Motor neuron (in vitro differentiated cells): Measurements from ENCODE around the gene CRADD. TPM values are rescaled to one million over a fixed set of nuclear protein-coding genes. Genes with fewer than 3 reads are reported as not detected.
A peak's percentile ranks its signal among the peaks of the same experiment; 100 is the strongest.
"Not testable (repeated sequence)": the region's sequence is repeated elsewhere in the genome, so short reads cannot be mapped to it uniquely, and the experiment has no call there.

Experiments
- ATAC-seq, 8 experiments: fragments of 200-7000 bp; cut with Tn5 transposase; replicated peaks in 6 of 8; 2 replicates each; pipeline ENCODE4 v1.8.0; 2021; ENCODE audit warnings: mild to moderate bottlenecking in 8 of 8, moderate library complexity in 8 of 8
- H3K27ac ChIP-seq, 2 donors: fragments of 250-450 bp; sonication (Bioruptor Pico); 2 replicates each; pipeline ENCODE4 v1.9.0; 2021; ENCODE audit warnings: antibody characterized with exemption in 2 of 2, mild to moderate bottlenecking in 2 of 2, moderate library complexity in 1 of 2
- H3K4me1 ChIP-seq, 2 donors: fragments of 250-450 bp; sonication (Bioruptor Pico); replicated peaks in 1 of 2; 2 replicates each; pipeline ENCODE4 v1.6.1; 2021; ENCODE audit warnings: antibody characterized with exemption in 2 of 2, mild to moderate bottlenecking in 2 of 2, moderate library complexity in 1 of 2
- H3K4me3 ChIP-seq, 5 donors: fragments of 250-450 bp; sonication (Bioruptor Pico); 2 replicates each; pipeline ENCODE4 v1.9.0; 2021; ENCODE audit warnings: antibody characterized with exemption in 5 of 5, mild to moderate bottlenecking in 5 of 5, moderate library complexity in 4 of 5
- WGBS, 10 experiments: fragments of 450-650 bp; shearing (Covaris generic); methylation state at CpG; one replicate each; pipeline ENCODE4 v1.0.0; 2022; 5-methylcytosine and 5-hydroxymethylcytosine counted together
- in situ Hi-C, 9 experiments: fragments of 400-800 bp; cut with MboI; loops; one replicate each; pipeline ENCODE4 v1.15.0; 2021; ENCODE audit warnings: low sequenced_read_pairs in 9 of 9, low pct_unique_long_range_greater_than_20kb in 2 of 9; ENCODE audit not compliant: unreplicated experiment in 9 of 9
- total RNA-seq, 8 experiments: library from RNA; unstranded; fragments of 300-600 nt; gene quantifications; 2 replicates each; pipeline versions ENCODE4 v1.2.3 to v1.2.4, GENCODE V29; 2022

Gene CRADD
- total RNA-seq, 8 experiments from 2014 or later: 8.0 to 21.3 (median 10.4) TPM

DNA sequence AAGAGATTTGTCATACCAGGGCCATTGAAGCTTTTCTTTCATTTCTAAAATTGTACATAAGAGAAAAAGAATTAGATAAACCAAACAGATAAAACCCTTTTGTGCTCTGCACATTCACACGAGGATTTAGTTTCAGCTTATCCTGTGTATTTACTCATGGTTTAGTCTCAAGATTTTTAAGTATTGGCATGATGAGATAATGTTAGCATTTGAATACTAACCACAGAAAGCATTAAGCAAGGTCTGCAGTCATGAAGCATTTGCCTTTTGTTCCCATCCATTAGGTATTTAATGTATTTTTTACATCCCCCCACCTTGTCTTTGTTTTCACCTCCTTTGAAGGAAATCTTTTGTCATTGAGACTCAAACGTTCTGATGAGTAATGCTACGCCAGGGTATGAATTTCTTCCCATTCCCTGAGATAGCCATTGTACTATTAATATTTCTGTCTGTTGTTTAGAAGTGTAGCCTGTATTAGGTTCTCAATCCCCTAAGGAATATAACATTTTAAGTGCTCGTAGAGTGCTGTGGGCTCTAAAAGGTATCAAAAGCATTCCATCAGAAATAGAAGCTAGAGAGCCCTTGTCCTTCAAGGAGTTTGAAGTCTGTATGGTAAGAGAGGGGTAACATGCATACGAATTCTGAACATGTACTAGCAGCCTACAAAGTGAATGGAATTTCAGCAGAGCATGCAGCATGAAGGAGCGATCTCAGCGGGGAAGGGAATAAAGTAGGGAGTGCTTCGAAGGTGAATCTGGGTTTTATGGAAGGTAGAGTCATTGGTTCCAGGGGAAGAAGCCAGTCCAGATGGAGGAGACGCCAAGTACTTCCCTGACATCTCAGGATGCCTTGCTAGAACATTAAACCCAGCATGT, 22.3 kb downstream of the CRADD start:
- Histone ChIP-seq H3K27ac (no peak overlapping the region), H3K4me3 (no peak overlapping the region), H3K4me1 (no peaks in the 10 kb centered on the region)
- in situ Hi-C loops: no loop called here
- 26 to 82% (median 47%) methylated on average over 3 to 8 of the region's 9 CpGs; no CpG with 5 or more reads in 1 of the 10 experiments for WGBS, 10 experiments
- ATAC-seq: peak in 2 of 8 experiments; percentile 10 to 22

DNA sequence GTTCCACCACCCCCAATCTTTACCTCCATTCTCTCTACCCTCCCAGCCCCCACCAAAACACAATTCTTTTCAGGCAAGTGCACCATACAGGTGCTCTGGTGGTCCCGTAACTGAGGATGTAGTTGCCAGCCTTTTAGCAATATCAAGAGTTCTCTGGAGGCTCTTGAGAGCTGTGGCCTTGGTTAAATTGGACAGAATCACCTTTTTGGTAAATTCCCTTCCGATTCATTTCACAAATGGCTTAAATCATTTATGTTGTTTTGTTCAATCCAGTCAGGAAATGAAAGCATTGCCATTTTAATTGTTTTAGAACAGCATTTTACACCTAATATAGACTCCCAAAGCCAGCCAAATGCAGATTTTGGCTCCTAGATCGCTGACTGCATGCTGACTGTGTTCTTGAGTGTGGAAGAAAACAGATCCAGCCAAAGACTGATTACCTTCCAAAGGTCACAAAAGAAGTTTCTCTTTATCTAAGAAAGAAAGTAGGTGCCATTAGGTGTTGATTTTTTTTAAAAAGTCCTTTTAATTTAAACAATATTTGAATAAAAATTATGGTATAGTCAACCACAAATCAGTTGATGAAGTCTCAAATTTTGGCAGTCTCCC, 25.6 kb downstream of the CRADD start:
- no peak overlapping the region for H3K27ac ChIP-seq
- H3K4me3 ChIP-seq: no peak overlapping the region
- no peak for ATAC-seq
- 10 to 100% (median 89%) methylated on average over 2 to 3 of the region's 3 CpGs; no CpG with 5 or more reads in 3 of the 10 experiments for WGBS, 10 experiments
- in situ Hi-C loops: no loop called here
- H3K4me1 ChIP-seq: peaks cover 0 to 14% of the 10 kb centered on the region in 2 donors

DNA sequence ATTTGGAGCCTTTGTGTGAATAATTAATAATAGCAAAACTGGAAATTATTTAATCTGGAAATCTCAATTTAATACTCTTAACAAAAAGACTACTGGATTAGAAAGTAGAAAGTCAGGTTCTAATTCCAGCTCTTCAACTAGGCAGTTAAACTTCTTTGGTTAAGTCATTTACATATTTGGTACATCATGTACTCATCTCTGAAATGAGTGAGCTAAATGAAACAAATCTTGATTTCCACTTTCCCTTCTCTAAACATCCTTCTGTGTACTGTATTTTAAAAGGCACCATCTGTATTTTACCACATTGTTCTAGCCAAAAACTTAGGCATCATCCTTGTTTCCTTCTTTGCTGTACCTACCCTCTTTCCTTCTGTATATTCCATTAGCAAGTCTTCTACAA, 26.9 kb downstream of the CRADD start:
- peaks cover 0 to 14% of the 10 kb centered on the region in 2 donors for H3K4me1 ChIP-seq
- no peak for ATAC-seq
- H3K27ac ChIP-seq: no peak overlapping the region
- in situ Hi-C loops: no loop called here
- H3K4me3 ChIP-seq: no peak overlapping the region

- ATAC-seq: no peak
Measured at GRCh38 chr12:93704625-93705024, 27.4 kb downstream of the CRADD start.

GRCh38 chr12:93705237-93705636, 28.1 kb downstream of the CRADD start:
- Histone ChIP-seq H3K27ac (no peak overlapping the region), H3K4me1 (peaks cover 0 to 14% of the 10 kb centered on the region in 2 donors), H3K4me3 (no peak overlapping the region)
- in situ Hi-C loops: no loop called here
- ATAC-seq: no peak
- whole genome bisulfite sequencing, 10 experiments: 67 to 100% (median 83%) methylated on average over 1 of the region's 1 CpG; no CpG with 5 or more reads in 3 of the 10 experiments

More at GRCh38 chr12:93704625-93705024, 27.4 kb downstream of the CRADD start:
- Histone ChIP-seq H3K27ac (no peak overlapping the region), H3K4me3 (no peak overlapping the region), H3K4me1 (peaks cover 0 to 14% of the 10 kb centered on the region in 2 donors)
- in situ Hi-C loops: no loop called here
- 60 to 100% (median 87%) methylated on average over 1 to 4 of the region's 4 CpGs; no CpG with 5 or more reads in 3 of the 10 experiments for WGBS, 10 experiments

DNA sequence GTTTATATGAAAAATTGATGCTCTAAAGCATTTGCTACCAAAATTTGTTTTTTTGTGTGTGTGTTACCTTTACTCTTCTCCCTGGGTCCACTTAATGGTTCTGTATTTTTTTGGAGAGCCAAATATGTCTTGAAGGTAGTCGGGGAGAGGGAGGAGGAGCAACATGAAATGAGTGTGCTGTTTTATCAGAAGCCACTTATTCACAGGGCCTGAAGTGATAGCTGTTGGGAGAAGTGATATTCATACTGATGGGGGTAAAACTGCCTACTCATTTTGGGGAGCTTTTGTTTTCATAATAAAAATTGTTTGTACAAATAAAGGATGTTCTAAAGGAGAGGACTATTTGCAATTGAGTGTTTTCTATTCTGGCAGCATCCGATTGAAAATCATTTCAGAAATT, 29.2 kb downstream of the CRADD start:
- ATAC-seq: no peak

DNA sequence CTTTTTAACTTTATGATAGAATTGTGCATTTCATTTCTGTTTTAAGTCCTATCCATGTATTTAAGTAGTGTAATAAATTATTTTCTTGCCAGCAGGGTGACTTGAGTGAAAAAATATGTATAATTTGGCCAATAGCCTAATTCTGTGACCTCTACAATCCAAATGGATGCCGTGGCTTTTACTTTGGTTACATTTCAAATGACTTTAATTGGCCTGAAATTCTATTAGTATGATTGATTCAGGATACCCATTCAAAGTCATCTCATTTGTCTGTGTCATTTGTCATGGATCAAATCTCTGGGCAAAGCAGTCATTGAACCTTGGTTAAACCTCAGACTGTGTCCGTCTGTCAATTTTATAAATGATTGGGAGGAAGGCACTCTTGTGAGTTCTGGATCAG, 29.6 kb downstream of the CRADD start:
- Histone ChIP-seq H3K4me3 (no peak overlapping the region), H3K4me1 (peaks cover 0 to 14% of the 10 kb centered on the region in 2 donors), H3K27ac (no peak overlapping the region)
- in situ Hi-C loops: no loop called here
- ATAC-seq: no peak
- 17 to 100% (median 90%) methylated on average over 1 to 2 of the region's 2 CpGs; no CpG with 5 or more reads in 1 of the 10 experiments for WGBS, 10 experiments

More for the DNA sequence above, 29.2 kb downstream of the CRADD start:
- 9 to 96% (median 67%) methylated on average over 1 to 2 of the region's 2 CpGs; no CpG with 5 or more reads in 2 of the 10 experiments for WGBS, 10 experiments
- H3K4me1 ChIP-seq: peaks cover 0 to 14% of the 10 kb centered on the region in 2 donors
- H3K27ac ChIP-seq: no peak overlapping the region
- in situ Hi-C loops: no loop called here
- H3K4me3 ChIP-seq: no peak overlapping the region

DNA sequence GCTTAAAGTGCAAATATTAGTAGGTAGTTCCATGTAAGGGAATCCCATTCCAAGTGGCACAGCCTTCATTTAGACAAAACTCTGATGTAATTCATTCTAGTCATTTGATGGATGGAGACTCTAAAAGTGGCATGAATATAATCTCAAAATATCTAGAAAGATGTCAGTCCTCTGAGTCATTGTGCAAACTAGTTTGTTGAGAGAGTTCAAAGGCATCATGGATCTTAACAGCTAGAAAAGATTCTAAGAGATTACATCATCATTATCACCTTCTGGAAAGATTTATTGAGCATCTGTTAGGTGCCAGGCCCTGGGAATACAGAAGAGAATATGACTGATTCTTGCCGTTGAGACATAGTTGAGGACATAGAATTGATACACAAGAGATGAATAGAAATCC, 30.7 kb downstream of the CRADD start:
- in situ Hi-C loops: no loop called here
- peak in 2 of 8 experiments; percentile 45 to 50 for ATAC-seq
- WGBS, 10 experiments: 38 to 100% (median 88%) methylated on average over 1 of the region's 1 CpG; no CpG with 5 or more reads in 1 of the 10 experiments

GRCh38 chr12:93708952-93709351, 31.8 kb downstream of the CRADD start:
- in situ Hi-C loops: no loop called here
- no peak overlapping the region for H3K27ac ChIP-seq
- H3K4me1 ChIP-seq: peaks cover 0 to 14% of the 10 kb centered on the region in 2 donors
- WGBS, 10 experiments: 85 to 100% (median 95%) methylated on average over 1 to 2 of the region's 2 CpGs; no CpG with 5 or more reads in 3 of the 10 experiments
- H3K4me3 ChIP-seq: no peak overlapping the region
- ATAC-seq: peak in 2 of 8 experiments; percentile 54 to 77

More for the DNA sequence above, 30.7 kb downstream of the CRADD start:
- H3K4me3 ChIP-seq: no peak overlapping the region
- H3K27ac ChIP-seq: no peak overlapping the region
- H3K4me1 ChIP-seq: peaks cover 0 to 14% of the 10 kb centered on the region in 2 donors

DNA sequence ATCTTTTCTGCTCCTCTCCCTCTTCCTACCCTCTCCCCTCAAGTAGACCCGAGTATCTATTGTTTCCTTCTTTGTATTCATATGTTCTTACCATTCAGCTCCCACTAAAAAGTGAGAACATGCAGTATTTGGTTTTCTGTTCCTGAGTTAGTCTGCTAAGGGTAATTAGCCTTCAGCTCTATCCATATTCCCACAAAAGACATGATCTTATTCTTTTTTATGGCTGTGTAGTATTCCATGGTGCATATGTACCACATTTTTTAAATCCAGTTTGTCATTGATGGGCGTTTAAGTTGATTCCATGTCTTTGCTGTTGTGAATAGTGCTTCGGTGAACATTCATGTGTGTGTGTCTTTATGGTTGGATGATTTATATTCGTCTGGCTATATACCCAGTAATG, 32.2 kb downstream of the CRADD start:
- Histone ChIP-seq H3K4me1 (peaks cover 0 to 14% of the 10 kb centered on the region in 2 donors), H3K27ac (no peak overlapping the region), H3K4me3 (no peak overlapping the region)
- 28 to 100% (median 92%) methylated on average over 1 to 4 of the region's 4 CpGs for WGBS, 10 experiments
- ATAC-seq: no peak
- in situ Hi-C loops: no loop called here

DNA sequence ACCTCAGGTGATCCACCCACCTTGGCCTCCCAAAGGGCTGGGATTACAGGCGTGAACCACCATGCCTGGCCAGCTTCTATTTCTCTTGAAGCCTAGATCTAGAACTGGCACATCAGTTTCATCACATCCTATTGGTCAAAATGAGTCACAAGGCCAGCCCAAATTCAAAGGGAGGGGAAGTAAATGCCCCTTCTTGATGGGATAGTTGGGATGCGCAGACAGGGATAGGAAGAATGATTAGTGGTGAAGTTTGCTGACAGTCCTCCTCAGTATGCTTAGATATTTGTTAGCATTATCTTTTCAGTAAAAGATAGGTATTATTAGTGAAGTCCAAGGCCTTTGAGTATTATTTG, 33.4 kb downstream of the CRADD start:
- Histone ChIP-seq H3K27ac (no peak overlapping the region), H3K4me1 (peaks cover 0 to 8% of the 10 kb centered on the region in 2 donors), H3K4me3 (no peak overlapping the region)
- in situ Hi-C loops: no loop called here
- ATAC-seq: no peak
- WGBS, 10 experiments: 85 to 100% (median 100%) methylated on average over 1 to 2 of the region's 2 CpGs; no CpG with 5 or more reads in 5 of the 10 experiments

- 100% methylated on average over 1 of the region's 1 CpG; no CpG with 5 or more reads in 6 of the 10 experiments for WGBS, 10 experiments
- H3K27ac ChIP-seq, in situ Hi-C loops, H3K4me1 ChIP-seq, ATAC-seq, H3K4me3 ChIP-seq: not testable (repeated sequence)
Measured at GRCh38 chr12:93711502-93711901, 34.3 kb downstream of the CRADD start.

DNA sequence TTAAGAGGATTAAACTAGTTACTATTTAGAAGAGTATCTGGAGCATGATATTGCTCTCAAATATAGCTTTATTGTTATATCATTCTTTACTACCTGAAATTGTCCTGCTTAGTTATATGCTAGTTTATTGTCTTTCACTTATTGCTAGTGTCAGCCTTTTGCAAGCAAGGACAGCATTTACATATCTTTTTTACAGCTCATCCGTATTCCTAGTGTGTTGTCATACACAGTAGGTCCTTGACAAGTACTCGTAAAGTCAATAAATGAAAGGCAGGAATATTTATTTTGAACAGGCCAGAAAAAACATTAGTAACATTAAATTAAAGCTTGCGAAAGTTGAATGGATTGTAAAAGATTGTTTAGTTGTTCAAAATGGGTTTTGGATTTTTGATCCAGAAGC, 35.0 kb downstream of the CRADD start:
- Histone ChIP-seq H3K27ac (no peak overlapping the region), H3K4me1 (no peaks in the 10 kb centered on the region), H3K4me3 (no peak overlapping the region)
- ATAC-seq: no peak
- in situ Hi-C loops: no loop called here
- 60 to 100% (median 91%) methylated on average over 1 to 3 of the region's 3 CpGs; no CpG with 5 or more reads in 1 of the 10 experiments for WGBS, 10 experiments
